GM12878 (cell line): ENCODE data around the gene NUP214. TPM values are rescaled to one million over a fixed set of nuclear protein-coding genes. Genes with fewer than 3 reads are reported as not detected.

Experiments
- CEBPB ChIP-seq, 2 experiments: fragments of 150-350 bp in 1 of 2; IDR thresholded peaks; 2 replicates each; pipeline ENCODE4 v1.6.1; 2012 to 2014; ENCODE audit warnings: low read depth in 2 of 2, low read length in 2 of 2, borderline replicate concordance in 1 of 2, inconsistent platforms in 1 of 2
- CREB1 ChIP-seq: IDR thresholded peaks from 2 replicates; pipeline ENCODE4 v1.6.1; 2012; ENCODE audit warnings: low read depth, mild to moderate bottlenecking, inconsistent platforms
- DPF2 ChIP-seq: fragments of 450-650 bp; IDR thresholded peaks from 2 replicates; pipeline ENCODE4 v1.6.1; 2017; ENCODE audit warnings: mild to moderate bottlenecking
- EED ChIP-seq: sonication (generic); IDR thresholded peaks from 2 replicates; pipeline ENCODE4 v1.6.1; 2016; ENCODE audit warnings: antibody characterized with exemption, low read depth
- EP300 ChIP-seq, 2 experiments: fragments of 150-350 bp in 1 of 2; IDR thresholded peaks; 2 replicates each; pipeline ENCODE4 v1.6.1; 2011 to 2012; ENCODE audit warnings: low read depth in 2 of 2, low read length in 2 of 2, borderline replicate concordance in 1 of 2, improper control_type of control experiment in 1 of 2, inconsistent platforms in 1 of 2; ENCODE audit not compliant: control insufficient read depth in 1 of 2
- FOXK2 ChIP-seq: fragments of 450-650 bp; IDR thresholded peaks from 2 replicates; pipeline ENCODE4 v1.6.1; 2017; ENCODE audit warnings: mild to moderate bottlenecking, moderate library complexity
- HSF1 ChIP-seq: fragments of 150-350 bp; IDR thresholded peaks from 2 replicates; pipeline ENCODE4 v1.6.1; 2014; ENCODE audit warnings: mild to moderate bottlenecking, low read depth, low read length
- IKZF1 ChIP-seq: fragments of 450-650 bp; conservative IDR thresholded peaks from 2 replicates; pipeline ENCODE4 v1.6.1; 2017; ENCODE audit warnings: antibody characterized with exemption, mild to moderate bottlenecking
- IRF4 ChIP-seq: IDR thresholded peaks from 2 replicates; pipeline ENCODE4 v1.6.1; 2011; ENCODE audit warnings: low read depth, low read length
- IRF5 ChIP-seq: fragments of 450-650 bp; IDR thresholded peaks from 2 replicates; pipeline ENCODE4 v1.6.1; 2017; ENCODE audit warnings: borderline replicate concordance
- RB1 ChIP-seq: fragments of 450-650 bp; formaldehyde crosslinking; IDR thresholded peaks from 2 replicates; pipeline ENCODE4 v1.6.1; 2017; ENCODE audit warnings: mild to moderate bottlenecking, borderline replicate concordance
- REST ChIP-seq: IDR thresholded peaks from 2 replicates; pipeline ENCODE4 v1.6.1; 2012; ENCODE audit warnings: mild to moderate bottlenecking, low read depth, low read length
- RUNX3 ChIP-seq: IDR thresholded peaks from 2 replicates; pipeline ENCODE4 v1.6.1; 2012; ENCODE audit warnings: low read length, inconsistent platforms
- SIN3A ChIP-seq: IDR thresholded peaks from 2 replicates; pipeline ENCODE4 v1.6.1; 2012; ENCODE audit warnings: low read depth, low read length, improper control_type of control experiment
- SMAD5 ChIP-seq: IDR thresholded peaks from 2 replicates; pipeline ENCODE4 v1.6.1; 2016; ENCODE audit warnings: antibody characterized with exemption, low read depth
- SMC3 ChIP-seq: IDR thresholded peaks from 2 replicates; pipeline ENCODE4 v1.6.1; 2011; ENCODE audit warnings: low read length, improper control_type of control experiment, borderline replicate concordance
- SREBF1 ChIP-seq: IDR thresholded peaks from 2 replicates; pipeline ENCODE4 v1.6.1; 2012; ENCODE audit warnings: mild to moderate bottlenecking, low read length
- SREBF2 ChIP-seq: IDR thresholded peaks from 2 replicates; pipeline ENCODE4 v1.6.1; 2012; ENCODE audit warnings: mild to moderate bottlenecking, low read length
- TAF1 ChIP-seq: IDR thresholded peaks from 2 replicates; pipeline ENCODE4 v1.6.1; 2011; ENCODE audit warnings: mild to moderate bottlenecking, low read depth, low read length, borderline replicate concordance
- TARDBP ChIP-seq: IDR thresholded peaks from 2 replicates; pipeline ENCODE4 v1.6.1; 2016; ENCODE audit warnings: borderline replicate concordance
- ZNF384 ChIP-seq: IDR thresholded peaks from 2 replicates; pipeline ENCODE4 v1.6.1; 2012; ENCODE audit warnings: low read depth, mild to moderate bottlenecking, low read length, improper control_type of control experiment, borderline replicate concordance
- polyA plus RNA-seq, 11 experiments: library from polyadenylated mRNA; depleted of rRNA in 4 of 11; unstranded in 6 of 11; stranded (reverse) in 5 of 11; fragments of >200 nt; fragmentation: Nextera tagmentation in 4 of 11; fragmentation: Illumina TruSeq in 1 of 11; extraction: Ambion mirVana in 4 of 11; extraction: Trizol in 1 of 11; gene quantifications; 1 replicate in 1 of 11; 2 replicates in 10 of 11; pipeline versions ENCODE4 v1.2.1 to v1.2.3, GENCODE V29; 2011 to 2016; ENCODE audit warnings: inconsistent platforms in 2 of 11, missing spikeins in 2 of 11, low read depth in 1 of 11
- total RNA-seq, 4 experiments: library from RNA; depleted of rRNA in 3 of 4; stranded (reverse); fragments of >200 nt in 3 of 4; fragmentation: Illumina TruSeq in 1 of 4; extraction: Trizol in 1 of 4; gene quantifications; 2 replicates each; pipeline versions ENCODE4 v1.2.1 to v1.2.3, GENCODE V29; 2013 to 2021
- TF ChIP-seq, protein P1 (sequence below): fragments of 450-650 bp; formaldehyde crosslinking; IDR thresholded peaks from 2 replicates; pipeline ENCODE4 v1.5.0; 2022; ENCODE audit warnings: mild to moderate bottlenecking, missing genetic modification characterization

NUP214 gene
- total and polyA plus RNA-seq, 10 of the 15 experiments (the other 5 are each of a cell fraction or from before 2014, with no cell fraction given) = 11.7 to 53.8 (median 17.6) TPM

DNA sequence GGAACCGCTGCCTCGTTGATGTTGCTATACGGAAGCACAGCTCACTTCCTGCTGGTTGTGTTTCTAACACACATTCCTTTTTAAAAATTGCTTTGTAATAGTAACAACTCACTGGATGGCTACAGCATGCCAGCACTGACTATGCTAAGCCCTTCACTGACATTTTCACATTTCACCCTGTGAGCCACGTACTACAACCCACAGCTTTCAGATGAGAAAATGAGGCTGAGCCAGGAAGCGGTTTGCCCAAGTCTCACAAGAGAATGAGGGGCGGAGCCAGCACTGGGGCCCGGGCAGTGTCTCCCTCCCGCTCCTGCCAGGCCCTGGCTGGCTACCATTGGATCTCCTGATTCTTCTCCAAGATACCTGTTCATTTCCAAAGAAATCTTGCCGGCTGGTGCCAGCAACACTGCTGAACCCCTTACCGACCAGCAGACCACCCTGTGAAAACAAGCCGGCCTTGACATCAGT lies 112.6 kb downstream of the NUP214 start (continued):
- TF ChIP-seq ZNF384 = no peak
- no peak for TF ChIP-seq CEBPB (IDR thresholded peaks at IDR 0.05; ENCODE audit: borderline replicate concordance in 1 of 2, low read depth in 2 of 2, low read length in 2 of 2)
- TF ChIP-seq FOXK2 = no peak
- no peak for TF ChIP-seq EP300 (IDR thresholded peaks at IDR 0.05; ENCODE audit: borderline replicate concordance in 1 of 2, control insufficient read depth in 1 of 2, low read depth in 2 of 2, low read length in 2 of 2)
- no peak for TF ChIP-seq DPF2
- peak; percentile 36; the same call in 1 of the 2 replicates for TF ChIP-seq IKZF1
- 0 out of 2 replicates have a peak, but pooled peaks have one; percentile 58 for TF ChIP-seq RB1
- TF ChIP-seq SREBF1 = no peak
- TF ChIP-seq TARDBP = 0 out of 2 replicates have a peak, but pooled peaks have one; percentile 9
- no peak for TF ChIP-seq REST
- no peak for TF ChIP-seq SMC3
- TF ChIP-seq, protein P1, sequence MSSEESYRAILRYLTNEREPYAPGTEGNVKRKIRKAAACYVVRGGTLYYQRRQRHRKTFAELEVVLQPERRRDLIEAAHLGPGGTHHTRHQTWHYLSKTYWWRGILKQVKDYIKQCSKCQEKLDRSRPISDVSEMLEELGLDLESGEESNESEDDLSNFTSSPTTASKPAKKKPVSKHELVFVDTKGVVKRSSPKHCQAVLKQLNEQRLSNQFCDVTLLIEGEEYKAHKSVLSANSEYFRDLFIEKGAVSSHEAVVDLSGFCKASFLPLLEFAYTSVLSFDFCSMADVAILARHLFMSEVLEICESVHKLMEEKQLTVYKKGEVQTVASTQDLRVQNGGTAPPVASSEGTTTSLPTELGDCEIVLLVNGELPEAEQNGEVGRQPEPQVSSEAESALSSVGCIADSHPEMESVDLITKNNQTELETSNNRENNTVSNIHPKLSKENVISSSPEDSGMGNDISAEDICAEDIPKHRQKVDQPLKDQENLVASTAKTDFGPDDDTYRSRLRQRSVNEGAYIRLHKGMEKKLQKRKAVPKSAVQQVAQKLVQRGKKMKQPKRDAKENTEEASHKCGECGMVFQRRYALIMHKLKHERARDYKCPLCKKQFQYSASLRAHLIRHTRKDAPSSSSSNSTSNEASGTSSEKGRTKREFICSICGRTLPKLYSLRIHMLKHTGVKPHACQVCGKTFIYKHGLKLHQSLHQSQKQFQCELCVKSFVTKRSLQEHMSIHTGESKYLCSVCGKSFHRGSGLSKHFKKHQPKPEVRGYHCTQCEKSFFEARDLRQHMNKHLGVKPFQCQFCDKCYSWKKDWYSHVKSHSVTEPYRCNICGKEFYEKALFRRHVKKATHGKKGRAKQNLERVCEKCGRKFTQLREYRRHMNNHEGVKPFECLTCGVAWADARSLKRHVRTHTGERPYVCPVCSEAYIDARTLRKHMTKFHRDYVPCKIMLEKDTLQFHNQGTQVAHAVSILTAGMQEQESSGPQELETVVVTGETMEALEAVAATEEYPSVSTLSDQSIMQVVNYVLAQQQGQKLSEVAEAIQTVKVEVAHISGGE = no peak
- TF ChIP-seq IRF4 = no peak
- TF ChIP-seq TAF1 = peak; percentile 83
- TF ChIP-seq IRF5 = no peak
- peak; percentile 27; the same call in 1 of the 2 replicates for TF ChIP-seq CREB1
- TF ChIP-seq RUNX3 = peak; percentile 80
- TF ChIP-seq EED = no peak; the same call in 1 of the 2 replicates
- peak; percentile 68 for TF ChIP-seq SMAD5
- no peak for TF ChIP-seq SREBF2
- no peak for TF ChIP-seq SIN3A
- TF ChIP-seq HSF1 = no peak
